HG03103 (cell line): ENCODE data around the gene R3HCC1L.

ENCODE experiments used
- ATAC-seq: cut with Tn5 transposase; IDR thresholded peaks from one replicate; pipeline ENCODE4 v1.9.1; 2021; ENCODE audit warnings: low read depth; ENCODE audit not compliant: unreplicated experiment

The R3HCC1L gene

DNA sequence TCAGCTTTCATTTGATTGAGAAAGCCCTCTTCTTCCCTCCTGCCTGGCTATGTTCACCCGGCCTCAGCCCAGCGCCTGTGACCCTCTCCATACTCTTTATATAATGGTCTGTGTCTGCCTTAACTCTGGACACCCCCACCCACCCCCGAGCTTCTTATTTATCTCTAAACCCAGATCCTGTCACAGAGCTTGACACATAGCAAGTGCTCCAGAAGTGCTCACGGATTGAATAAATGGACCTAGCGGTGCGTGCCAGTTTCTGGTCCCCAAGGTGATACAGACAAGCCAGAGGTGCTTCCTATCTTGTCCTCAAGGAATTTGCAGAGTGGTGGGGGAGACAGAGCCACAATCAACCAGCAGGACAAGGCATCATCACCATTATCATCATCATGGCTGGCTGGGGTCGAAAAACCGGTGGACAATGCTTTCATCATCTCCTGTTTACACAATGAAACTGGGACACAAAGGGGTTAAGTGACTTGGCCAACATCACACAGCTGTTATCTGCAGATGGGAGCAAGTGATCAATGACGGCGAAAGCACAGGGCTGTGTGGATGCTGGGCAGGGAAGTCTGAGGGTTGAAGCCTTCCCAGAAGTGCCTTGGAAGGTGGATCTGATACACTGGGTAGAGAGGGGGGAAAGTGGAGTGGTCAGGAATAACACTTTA is 135.8 kb downstream of the R3HCC1L start:
- no peak for ATAC-seq

DNA sequence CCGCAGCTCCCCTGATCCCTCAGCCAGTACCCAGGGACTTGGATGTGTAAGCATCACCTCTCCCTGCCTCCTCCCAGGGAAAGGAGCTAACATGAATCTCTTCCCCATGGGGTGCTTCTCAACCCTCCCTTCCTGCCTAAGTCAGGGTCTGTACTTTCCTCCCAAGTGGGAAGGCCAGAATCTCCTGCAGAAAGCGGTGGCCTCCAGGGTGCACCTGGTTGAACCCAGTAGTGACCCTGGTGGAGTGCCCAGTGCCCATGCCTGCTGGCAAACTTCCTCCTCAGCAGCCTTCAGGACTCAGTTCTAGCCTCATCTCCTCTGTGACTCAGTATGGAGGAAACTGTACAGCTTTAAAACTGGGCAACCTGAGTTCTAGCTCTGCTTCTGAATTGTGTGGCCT is 136.3 kb downstream of the R3HCC1L start:
- no peak for ATAC-seq

DNA sequence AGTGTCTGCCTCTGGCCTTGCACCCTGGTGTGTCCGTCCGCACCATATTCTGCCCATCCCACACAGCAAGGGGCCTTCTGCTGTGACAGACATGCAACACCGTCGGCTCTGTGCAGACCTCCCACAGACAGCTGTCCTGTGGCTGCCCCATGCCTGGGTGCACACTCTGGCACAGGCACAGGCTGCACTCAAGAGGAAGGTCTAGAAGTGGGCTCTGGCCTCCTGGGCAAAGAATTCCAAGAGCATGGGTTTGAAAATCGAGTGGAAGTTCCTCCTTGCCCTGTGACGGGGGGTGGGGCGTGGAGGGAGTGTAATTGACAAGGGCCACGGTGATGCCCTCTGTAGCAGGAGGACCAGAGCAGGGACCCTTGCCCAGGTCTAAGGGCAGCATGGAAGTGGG is 137.8 kb downstream of the R3HCC1L start:
- ATAC-seq, result no peak

GRCh38 chr10:98272656-98273055 is 138.2 kb downstream of the R3HCC1L start:
- no peak for ATAC-seq

DNA sequence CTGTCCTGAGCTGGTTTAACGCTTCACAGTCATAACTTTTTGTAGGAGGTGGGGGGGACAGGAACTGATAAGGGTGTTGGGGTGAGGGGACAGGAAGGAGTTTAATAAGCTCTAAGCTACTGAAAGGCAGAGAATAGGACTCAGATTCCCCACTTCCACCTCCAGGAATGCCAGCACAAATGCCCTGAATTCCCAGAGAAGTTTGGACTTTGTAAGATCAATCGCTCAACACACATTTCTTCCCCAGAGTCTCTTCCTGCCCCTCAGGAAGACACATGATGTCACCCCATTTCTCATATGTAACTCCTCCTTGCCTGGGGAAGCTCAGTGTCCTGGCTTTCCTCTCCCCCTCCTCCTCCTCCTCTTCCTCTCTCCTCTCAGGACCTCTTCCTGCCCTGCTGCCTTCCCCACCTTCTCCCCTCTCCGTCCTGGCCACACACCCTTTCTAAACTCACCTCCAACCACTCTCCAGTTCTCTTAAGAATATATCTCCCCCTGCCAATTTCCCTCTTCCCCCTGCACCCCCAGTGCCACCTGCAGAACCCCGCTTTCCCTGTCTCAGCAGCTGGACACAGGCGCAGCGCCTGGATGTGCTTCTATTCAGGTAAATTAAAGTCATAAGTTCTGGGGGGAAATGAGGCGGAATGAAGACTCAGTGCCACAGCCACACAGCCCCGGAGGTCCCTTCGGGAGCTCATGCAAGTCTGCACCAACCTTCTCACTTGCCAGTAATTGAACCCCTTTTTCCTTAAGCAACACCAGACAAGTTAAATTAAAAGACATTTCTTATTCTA is 138.8 kb downstream of the R3HCC1L start:
- ATAC-seq, result no peak

- ATAC-seq, result no peak
Observed at GRCh38 chr10:98274562-98274961, 140.1 kb downstream of the R3HCC1L start.

DNA sequence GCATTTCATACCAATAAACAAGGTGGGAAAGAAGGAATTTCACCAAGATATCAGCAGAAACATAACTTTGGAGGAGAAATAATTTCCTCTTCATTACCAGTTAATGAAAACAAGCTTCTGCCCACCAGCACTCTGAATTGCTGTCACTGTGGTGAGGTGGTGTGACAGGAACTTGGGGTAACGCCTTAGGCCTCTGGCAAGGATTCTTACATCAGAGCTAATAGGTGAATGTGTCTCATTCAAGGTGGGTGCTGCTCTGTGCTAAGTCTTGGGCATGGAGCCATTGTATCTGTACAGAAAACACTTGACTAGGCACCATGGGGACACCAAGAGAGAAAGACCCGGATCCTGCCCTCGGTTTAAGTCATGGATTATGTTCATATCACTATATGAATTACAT is 141.9 kb downstream of the R3HCC1L start:
- ATAC-seq, result no peak

GRCh38 chr10:98285416-98285815 is 151.0 kb downstream of the R3HCC1L start:
- no peak for ATAC-seq

DNA sequence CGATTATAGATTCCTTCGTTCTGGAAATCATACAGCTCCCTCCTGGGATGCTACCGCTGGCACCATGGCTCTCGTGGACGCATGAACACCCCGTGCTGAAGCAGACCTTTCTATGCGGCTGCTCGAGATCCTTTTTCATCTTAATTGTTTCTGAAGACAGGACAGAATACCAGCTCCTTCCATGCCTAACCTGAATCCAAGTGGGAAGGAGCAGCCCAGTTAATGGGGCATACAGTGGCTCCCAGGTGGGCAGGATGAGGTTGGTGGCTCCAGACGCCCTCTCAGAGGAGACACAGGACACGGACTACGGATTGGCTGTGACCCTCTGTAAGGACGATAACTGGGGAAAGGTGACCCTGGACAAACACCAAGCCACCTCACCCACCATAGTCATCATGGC is 152.0 kb downstream of the R3HCC1L start:
- ATAC-seq, result no peak

- no peak for ATAC-seq
Observed at GRCh38 chr10:98287321-98287720, 152.9 kb downstream of the R3HCC1L start.

- ATAC-seq, result no peak
Observed at GRCh38 chr10:98289802-98290209, 155.3 kb downstream of the R3HCC1L start.

DNA sequence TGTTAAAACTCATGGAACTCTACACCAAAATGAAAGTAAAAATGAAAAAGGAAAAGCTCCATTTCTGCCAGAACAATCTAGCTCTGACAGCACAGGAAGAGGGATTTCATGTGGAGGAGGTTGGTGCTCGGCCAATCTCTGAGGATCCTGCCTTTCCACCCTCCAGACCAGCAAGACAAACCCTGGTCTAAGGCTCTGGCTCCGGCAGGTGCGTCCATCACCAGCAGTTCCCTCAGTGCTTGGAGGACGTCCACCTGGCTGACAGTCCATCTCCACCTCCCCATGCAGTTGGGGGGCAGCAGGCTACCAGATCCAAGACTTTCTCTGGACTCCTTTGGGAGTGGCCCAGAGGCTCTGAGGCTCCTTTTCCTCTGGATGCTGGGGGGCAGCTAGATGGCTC is 158.5 kb downstream of the R3HCC1L start:
- ATAC-seq, result no peak

DNA sequence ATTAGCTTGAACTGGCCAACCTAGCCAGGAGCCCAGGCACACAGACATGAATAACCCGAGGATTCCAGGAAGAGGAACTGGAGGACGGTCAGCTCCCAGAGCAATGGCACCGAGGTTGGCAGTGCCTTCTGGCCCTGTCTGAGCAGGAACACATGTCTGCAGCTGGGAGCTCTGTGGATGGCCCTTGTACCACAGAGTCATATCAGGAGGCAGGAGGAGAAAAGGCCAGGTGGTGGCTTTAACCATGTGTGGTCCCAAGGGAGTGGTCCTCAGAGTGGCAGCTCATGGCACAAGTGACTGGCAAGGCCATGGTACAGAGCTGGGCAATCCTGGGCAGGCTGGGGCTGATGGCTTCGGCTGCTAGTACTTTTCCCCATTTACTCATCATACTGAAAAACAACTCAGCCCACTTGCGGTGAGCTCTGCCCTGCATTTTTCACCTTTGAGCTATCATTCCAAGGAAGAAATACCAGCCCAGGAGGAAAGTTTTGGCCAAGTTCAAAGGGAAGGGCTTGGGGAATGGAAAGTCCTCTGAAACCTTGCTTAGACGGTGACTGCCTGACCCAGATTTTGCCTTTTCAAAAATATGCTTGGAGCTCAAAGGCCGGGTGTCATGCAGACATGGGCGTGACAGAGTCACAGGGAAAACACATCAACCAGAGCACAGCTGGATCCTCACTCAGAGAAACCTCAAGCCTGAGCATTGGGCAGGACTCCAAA is 159.3 kb downstream of the R3HCC1L start:
- no peak for ATAC-seq

DNA sequence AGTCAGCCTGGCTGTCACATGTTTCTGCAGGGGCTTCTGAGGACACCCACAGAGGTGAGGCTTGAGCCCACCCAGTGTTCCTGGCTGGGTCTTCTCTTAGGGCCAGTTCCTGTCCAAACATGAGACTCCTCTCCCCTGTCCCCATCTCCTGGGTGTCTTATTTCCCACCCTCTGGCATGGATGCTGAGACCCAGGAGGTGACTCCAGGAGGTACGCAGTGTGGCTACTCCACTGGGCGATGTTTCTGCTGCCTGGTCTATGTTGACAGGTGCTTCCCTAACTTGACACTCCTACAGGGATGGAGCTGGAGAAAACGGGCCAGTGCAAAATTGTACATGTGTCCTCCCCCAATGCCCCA is 159.8 kb downstream of the R3HCC1L start:
- no peak for ATAC-seq
